Measurements from ENCODE around the gene STKLD1. TPM values are rescaled to one million over a fixed set of nuclear protein-coding genes. Genes with fewer than 3 reads are reported as not detected.

Gene STKLD1
- total RNA-seq, 2 donors from 2014 or later = 0.95 TPM; not detected in 1

DNA sequence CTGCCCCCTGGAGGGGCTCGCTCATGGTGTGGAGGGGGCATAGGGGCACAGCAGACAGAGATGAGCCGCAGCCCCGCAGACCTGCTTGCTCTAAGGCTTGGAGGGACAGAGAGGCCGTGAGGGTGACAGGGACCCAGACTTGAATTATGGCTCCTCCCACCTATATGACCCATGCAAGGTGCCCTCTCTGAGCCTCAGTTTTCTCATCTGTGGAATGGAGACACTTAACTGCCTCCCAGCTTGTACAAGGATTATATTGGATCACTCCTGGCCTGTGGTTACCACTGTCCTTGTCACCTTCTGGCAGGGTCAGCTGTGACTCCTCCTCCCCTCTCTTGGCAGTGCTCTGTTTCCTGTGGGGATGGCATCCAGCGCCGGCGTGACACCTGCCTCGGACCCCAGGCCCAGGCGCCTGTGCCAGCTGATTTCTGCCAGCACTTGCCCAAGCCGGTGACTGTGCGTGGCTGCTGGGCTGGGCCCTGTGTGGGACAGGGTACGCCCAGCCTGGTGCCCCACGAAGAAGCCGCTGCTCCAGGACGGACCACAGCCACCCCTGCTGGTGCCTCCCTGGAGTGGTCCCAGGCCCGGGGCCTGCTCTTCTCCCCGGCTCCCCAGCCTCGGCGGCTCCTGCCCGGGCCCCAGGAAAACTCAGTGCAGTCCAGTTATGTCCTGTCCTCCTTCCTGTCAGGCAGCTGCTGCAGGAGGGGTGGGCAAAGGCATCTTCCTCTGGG lies 78.9 kb downstream of the STKLD1 start:
- no peaks in the 10 kb centered on the region for H3K9me3 Mint-ChIP-seq
- TF ChIP-seq, protein P1, sequence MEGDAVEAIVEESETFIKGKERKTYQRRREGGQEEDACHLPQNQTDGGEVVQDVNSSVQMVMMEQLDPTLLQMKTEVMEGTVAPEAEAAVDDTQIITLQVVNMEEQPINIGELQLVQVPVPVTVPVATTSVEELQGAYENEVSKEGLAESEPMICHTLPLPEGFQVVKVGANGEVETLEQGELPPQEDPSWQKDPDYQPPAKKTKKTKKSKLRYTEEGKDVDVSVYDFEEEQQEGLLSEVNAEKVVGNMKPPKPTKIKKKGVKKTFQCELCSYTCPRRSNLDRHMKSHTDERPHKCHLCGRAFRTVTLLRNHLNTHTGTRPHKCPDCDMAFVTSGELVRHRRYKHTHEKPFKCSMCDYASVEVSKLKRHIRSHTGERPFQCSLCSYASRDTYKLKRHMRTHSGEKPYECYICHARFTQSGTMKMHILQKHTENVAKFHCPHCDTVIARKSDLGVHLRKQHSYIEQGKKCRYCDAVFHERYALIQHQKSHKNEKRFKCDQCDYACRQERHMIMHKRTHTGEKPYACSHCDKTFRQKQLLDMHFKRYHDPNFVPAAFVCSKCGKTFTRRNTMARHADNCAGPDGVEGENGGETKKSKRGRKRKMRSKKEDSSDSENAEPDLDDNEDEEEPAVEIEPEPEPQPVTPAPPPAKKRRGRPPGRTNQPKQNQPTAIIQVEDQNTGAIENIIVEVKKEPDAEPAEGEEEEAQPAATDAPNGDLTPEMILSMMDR (conservative IDR thresholded peaks at IDR 0.05) = no peak

More for the DNA sequence above, 78.9 kb downstream of the STKLD1 start:
- no peak overlapping the region for H3K27ac Mint-ChIP-seq
- Histone ChIP-seq H3K9me3 (ENCODE audit: control insufficient read depth, low read length) (no peaks in the 10 kb centered on the region), H3K9ac (ENCODE audit: extremely low read depth, low read length, poor library complexity, severe bottlenecking) (no peak overlapping the region), H3K4me3 (ENCODE audit: low read length) (no peak overlapping the region), H3K27me3 (ENCODE audit: control insufficient read depth, insufficient read depth, low read length, poor library complexity, severe bottlenecking) (no peaks in the 10 kb centered on the region), H3K4me1 (ENCODE audit: control insufficient read depth, insufficient read depth, low read length) (no peaks in the 10 kb centered on the region), H3K27ac (ENCODE audit: low read depth, low read length) (no peak overlapping the region), H3K36me3 (ENCODE audit: control insufficient read depth, insufficient read depth, low read length) (no peaks in the 10 kb centered on the region)
- no peak for DNase-seq
- peaks cover 2% of the 10 kb centered on the region for H3K27me3 Mint-ChIP-seq (ENCODE audit: insufficient read depth)
- no peaks in the 10 kb centered on the region for H3K4me1 Mint-ChIP-seq
- no peak overlapping the region for H3K4me3 Mint-ChIP-seq
- H3K36me3 Mint-ChIP-seq (ENCODE audit: low read depth) = no peaks in the 10 kb centered on the region
- 93 to 95% methylated on average over 10 to 20 of the region's 20 CpGs for WGBS, 2 experiments (ENCODE audit: insufficient coverage in 1 of 2, insufficient read length in 1 of 2)

Other genes with a start within 250 kb of the STKLD1 start
- 10 to 100 TPM; 28.2 to 29.1 TPM for gene GBGT1, start 212.5 kb upstream of the STKLD1 start, total RNA-seq
- gene OBP2B, start 167.1 kb upstream of the STKLD1 start, total RNA-seq = not detected
- 1 to 10 TPM in 1 of 2 donors, under 1 TPM in 1; 0.35 to 1.2 TPM for gene ABO, start 101.2 kb upstream of the STKLD1 start, total RNA-seq
- gene SURF6, start 40.2 kb upstream of the STKLD1 start, total RNA-seq = 10 to 100 TPM; 22.9 to 27.5 TPM
- 10 to 100 TPM; 54.6 to 57.3 TPM for gene MED22, start 28.2 kb upstream of the STKLD1 start, total RNA-seq
- gene RPL7A, start 28.1 kb upstream of the STKLD1 start, total RNA-seq = 1,000 to 10,000 TPM; 2,418 to 2,634 TPM
- gene SURF1, start 19.9 kb upstream of the STKLD1 start, total RNA-seq = 10 to 100 TPM; 45.1 to 54.4 TPM
- gene SURF2, start 19.8 kb upstream of the STKLD1 start, total RNA-seq = 10 to 100 TPM; 18.0 to 25.9 TPM
- 100 to 1,000 TPM; 178 to 187 TPM for gene SURF4, start 306 bp upstream of the STKLD1 start, total RNA-seq
- gene REXO4, start 41.6 kb downstream of the STKLD1 start, total RNA-seq = 10 to 100 TPM; 30.2 to 36.5 TPM
- gene ADAMTS13, start 46.0 kb downstream of the STKLD1 start, total RNA-seq = 10 to 100 TPM; 13.5 to 21.7 TPM
- 10 to 100 TPM; 30.6 to 35.0 TPM for gene CACFD1, start 83.6 kb downstream of the STKLD1 start, total RNA-seq
- 10 to 100 TPM; 11.6 to 17.7 TPM for gene SLC2A6, start 102.7 kb downstream of the STKLD1 start, total RNA-seq
- not detected for gene MYMK, start 148.6 kb downstream of the STKLD1 start, total RNA-seq
- under 1 TPM; 0.18 to 0.93 TPM for gene ADAMTSL2, start 158.3 kb downstream of the STKLD1 start, total RNA-seq
- not detected for gene FAM163B, start 233.0 kb downstream of the STKLD1 start, total RNA-seq